ENCODE results near the gene GLS2.

Gene GLS2

GRCh38 chr12:56486694-56487093 is 1.3 kb downstream of the GLS2 start:
- TF ChIP-seq CTCF (IDR thresholded peaks at IDR 0.05; ENCODE audit: insufficient read depth, low read length): no peak
- TF ChIP-seq SPI1 (IDR thresholded peaks at IDR 0.05; ENCODE audit: borderline replicate concordance, low read depth): no peak
- TF ChIP-seq GABPA (IDR thresholded peaks at IDR 0.05; ENCODE audit: low read depth): no peak
- TF ChIP-seq REST (IDR thresholded peaks at IDR 0.05; ENCODE audit: insufficient replicate concordance, low read depth): no peak
- no peak for TF ChIP-seq POLR2AphosphoS5 (IDR thresholded peaks at IDR 0.05; ENCODE audit: low read depth)
- Histone ChIP-seq H3K27me3 (ENCODE audit: insufficient read depth, poor library complexity, severe bottlenecking) (peaks cover 33% of the 10 kb centered on the region), H3K27ac (replicated peaks) (no peak overlapping the region), H3K4me3 (replicated peaks; ENCODE audit: insufficient read depth, low read length) (no peak overlapping the region)
- no peak for DNase-seq (ENCODE audit: low read depth in 1 of 2, low spot score in 1 of 2)

GRCh38 chr12:56484566-56484965 is 3.4 kb downstream of the GLS2 start:
- peaks cover 29% of the 10 kb centered on the region for H3K27me3 ChIP-seq (ENCODE audit: insufficient read depth, poor library complexity, severe bottlenecking)
- no peak for TF ChIP-seq REST (IDR thresholded peaks at IDR 0.05; ENCODE audit: insufficient replicate concordance, low read depth)
- no peak overlapping the region for H3K4me3 ChIP-seq (replicated peaks; ENCODE audit: insufficient read depth, low read length)
- no peak for DNase-seq (ENCODE audit: low read depth in 1 of 2, low spot score in 1 of 2)
- no peak overlapping the region for H3K27ac ChIP-seq (replicated peaks)

GRCh38 chr12:56479625-56480024 is 8.3 kb downstream of the GLS2 start:
- TF ChIP-seq REST (IDR thresholded peaks at IDR 0.05; ENCODE audit: insufficient replicate concordance, low read depth) (no peak), GABPA (IDR thresholded peaks at IDR 0.05; ENCODE audit: low read depth) (no peak), SPI1 (IDR thresholded peaks at IDR 0.05; ENCODE audit: borderline replicate concordance, low read depth) (no peak), POLR2AphosphoS5 (IDR thresholded peaks at IDR 0.05; ENCODE audit: low read depth) (no peak), CTCF (IDR thresholded peaks at IDR 0.05; ENCODE audit: insufficient read depth, low read length) (no peak)
- no peak for DNase-seq (ENCODE audit: low read depth in 1 of 2, low spot score in 1 of 2)
- Histone ChIP-seq H3K27me3 (ENCODE audit: insufficient read depth, poor library complexity, severe bottlenecking) (no peaks in the 10 kb centered on the region), H3K27ac (replicated peaks) (no peak overlapping the region), H3K4me3 (replicated peaks; ENCODE audit: insufficient read depth, low read length) (no peak overlapping the region)

Data from HL-60 (cell line).